Bone marrow (tissue), 2 donors: ENCODE data around the gene CACNG5.
A peak's percentile ranks its signal among the peaks of the same experiment; 100 is the strongest.

Experiments
- DNase-seq, 2 donors: peaks; one replicate each; lab custom pipeline; 2025; lab: John Stamatoyannopoulos, UW

CACNG5 gene

DNA sequence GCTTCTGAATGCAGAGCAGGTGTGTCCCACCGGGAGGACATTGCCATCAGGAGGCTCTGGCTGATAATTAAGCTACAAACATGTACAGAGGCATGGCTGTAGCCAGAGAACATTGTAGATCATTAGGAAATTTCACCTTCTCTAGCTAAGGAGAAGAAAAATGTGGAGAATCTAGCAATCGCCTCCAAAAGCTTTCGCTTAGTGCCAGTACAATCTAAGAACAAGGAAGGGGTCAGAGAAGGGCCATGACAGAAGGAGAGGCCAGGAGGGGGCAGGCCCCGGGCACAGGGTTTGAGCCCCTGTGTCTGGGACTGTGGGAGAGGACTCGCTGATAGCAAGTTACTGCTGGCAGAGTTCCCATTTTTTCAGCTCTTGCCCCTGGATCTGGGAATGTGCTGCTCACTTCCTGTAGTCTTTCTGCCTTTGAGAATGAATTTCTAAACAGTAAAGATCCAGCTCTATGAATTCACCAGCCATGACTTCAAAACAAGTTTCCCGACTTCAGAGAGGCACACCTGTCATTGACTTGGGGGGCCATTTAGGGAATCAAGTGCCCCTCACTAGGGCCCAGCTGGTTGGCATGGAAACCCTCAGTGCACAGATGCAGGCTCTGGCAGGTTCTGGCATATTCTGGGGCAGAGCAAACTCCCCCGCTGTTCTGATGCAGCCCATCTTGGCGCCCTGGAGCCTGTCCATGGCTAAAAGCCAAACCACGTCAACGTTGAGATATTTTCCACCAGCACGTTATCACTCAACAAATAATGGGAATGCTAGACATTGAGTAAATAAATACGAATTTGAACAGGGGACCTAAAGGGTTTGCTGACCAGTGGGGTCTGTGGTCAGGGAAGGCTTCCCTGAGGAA lies 70.1 kb downstream of the CACNG5 start:
- no peak for DNase-seq

DNA sequence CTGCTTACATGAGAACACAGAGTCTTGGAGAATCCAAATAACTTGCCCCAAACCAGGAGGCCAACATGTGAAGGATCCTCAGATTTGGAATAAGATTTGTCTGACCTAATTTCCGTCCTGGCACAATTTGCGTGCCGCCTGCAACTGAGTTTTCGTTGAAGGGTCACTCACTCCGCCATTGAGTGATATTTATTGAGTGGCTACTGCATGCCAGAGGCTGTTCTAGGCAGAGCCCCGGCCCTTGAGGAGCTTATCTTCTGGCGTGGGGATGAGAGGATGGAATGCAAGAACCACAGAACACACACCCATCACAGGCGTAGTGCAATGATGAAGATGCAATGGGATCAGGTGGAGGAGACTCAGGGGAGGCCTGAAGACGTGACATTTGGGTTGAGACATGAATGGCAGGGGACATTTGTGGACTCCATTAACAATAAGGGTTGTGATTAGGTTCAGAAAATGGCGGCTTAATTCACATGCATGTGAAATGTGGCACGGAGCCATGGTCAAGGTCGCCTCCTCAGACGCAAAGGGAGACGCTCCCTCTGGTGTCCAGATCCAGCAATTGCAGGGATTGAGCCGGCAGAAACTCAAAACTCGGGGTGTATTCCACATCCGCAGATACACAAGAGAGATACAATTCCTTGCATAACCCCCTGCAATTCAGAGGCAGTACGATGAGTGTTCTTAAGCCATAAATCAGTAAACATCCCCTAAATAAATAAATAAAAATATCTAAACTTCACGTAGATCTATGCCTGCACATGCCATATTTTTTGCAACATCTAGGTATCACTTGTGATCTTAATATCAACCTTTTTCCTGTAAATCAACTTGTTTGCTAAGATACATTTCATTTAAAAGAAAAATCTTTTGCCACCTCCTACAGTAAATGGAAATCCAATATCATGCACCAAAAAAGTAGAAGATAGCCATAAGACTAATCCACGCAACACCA lies 71.7 kb downstream of the CACNG5 start:
- peak; percentile 3 to 28 for DNase-seq

- DNase-seq, result no peak
Measured at GRCh38 chr17:66909804-66910373, 75.0 kb downstream of the CACNG5 start.

- no peak for DNase-seq
Measured at GRCh38 chr17:66910651-66911285, 75.9 kb downstream of the CACNG5 start.

- DNase-seq, result no peak
Measured at GRCh38 chr17:66915204-66915611, 80.3 kb downstream of the CACNG5 start.

DNA sequence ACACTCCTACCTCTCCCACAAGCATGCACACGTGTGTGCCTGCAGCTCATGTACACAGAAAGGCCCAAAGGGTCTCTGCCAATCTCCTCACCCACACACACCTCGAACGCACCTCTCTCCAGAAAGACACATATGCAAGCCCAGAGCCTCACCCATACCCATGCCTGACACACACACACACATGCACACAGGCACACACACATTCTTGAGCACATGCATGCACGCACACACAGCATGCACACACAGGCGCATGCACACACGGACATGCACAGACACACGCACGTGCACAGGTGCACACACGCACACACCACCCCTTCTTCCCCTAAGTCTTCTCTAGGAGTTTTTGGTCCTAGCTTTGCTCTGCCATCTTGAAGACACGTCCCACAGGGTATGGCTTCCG lies 80.9 kb downstream of the CACNG5 start:
- no peak for DNase-seq

DNA sequence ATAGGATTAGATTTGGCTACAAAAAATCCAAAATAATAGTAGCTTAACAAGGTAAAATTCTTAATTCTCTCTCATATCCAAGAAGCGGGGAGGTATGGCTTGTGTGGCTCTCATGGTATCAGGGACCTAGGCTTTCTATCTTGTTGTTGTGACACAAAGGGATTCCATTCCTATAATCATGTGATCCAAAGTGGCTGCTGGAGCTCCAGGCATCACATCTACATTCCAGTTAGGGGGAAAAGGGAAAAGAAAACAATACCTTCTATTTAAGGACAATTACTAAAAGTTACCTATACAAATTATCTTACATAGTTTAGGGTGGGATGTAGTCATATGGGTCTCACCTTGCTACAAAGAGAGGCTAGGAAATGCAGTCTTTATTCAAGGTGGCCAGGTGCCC lies 82.0 kb downstream of the CACNG5 start:
- DNase-seq, result no peak

DNA sequence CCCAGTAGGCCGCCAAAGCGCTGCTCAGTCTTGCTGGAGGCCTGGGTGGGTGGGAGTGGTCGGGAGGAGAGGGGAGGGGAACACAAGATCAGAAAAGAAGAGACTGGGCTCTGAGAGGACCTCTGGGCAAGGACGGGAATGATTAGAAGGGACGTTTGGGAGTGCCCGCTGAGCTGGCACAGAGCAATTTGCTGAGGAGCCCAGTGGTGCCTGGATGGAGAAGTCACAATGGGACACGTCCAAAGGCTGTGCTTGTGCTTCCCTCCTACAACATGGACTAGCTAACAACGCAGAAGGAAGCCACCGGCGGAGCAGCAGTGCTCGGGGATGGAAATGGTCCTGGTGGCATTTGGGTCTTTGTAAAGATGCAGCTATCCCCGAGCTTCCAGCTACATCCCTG lies 84.0 kb downstream of the CACNG5 start:
- DNase-seq, result no peak

GRCh38 chr17:66920435-66920834 lies 85.5 kb downstream of the CACNG5 start:
- DNase-seq, result no peak

GRCh38 chr17:66920950-66921349 lies 86.0 kb downstream of the CACNG5 start:
- DNase-seq, result no peak

DNA sequence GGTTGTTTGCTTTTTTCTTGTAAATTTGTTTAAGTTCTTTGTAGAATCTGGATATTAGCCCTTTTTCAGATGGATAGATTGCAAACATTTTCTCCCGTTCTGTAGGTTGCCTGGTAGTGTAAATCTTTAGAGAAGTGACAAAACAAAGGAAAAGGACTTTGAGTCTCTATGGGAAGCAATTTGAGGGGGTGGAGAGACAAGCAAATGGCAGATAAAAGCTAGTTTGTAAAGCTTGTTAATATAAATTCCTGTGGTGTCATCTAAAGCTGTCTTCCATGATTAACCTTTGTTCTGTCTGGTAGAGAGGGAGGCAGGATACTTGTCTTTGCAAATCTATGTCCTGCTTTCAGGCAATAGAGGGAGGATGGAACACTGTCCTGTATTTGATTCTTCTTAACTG lies 89.0 kb downstream of the CACNG5 start:
- no peak for DNase-seq

GRCh38 chr17:66925811-66926500 lies 91.0 kb downstream of the CACNG5 start:
- no peak for DNase-seq

DNA sequence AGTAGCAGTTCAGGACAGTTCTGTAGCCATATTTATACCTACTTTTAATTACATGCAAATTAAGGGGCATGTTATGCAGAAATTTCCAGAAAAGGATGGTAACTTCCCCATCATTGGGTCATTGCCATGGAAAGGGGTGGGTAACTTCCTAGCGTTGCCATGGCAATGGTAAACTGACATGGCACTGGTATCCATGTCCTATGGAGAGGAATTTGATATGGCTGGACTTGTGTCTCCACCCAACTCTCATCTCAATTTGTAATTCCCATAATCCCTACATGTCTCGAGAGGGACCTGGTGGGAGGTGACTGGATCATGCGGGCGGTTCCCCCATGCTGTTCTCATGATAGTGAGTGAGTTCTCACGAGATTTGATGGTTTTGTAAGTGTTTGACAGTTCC lies 94.0 kb downstream of the CACNG5 start:
- no peak for DNase-seq

GRCh38 chr17:66929591-66929990 lies 94.7 kb downstream of the CACNG5 start:
- DNase-seq, result no peak

- no peak for DNase-seq
Measured at GRCh38 chr17:66930933-66931332, 96.0 kb downstream of the CACNG5 start.

- DNase-seq, result no peak
Measured at GRCh38 chr17:66932311-66932710, 97.4 kb downstream of the CACNG5 start.

DNA sequence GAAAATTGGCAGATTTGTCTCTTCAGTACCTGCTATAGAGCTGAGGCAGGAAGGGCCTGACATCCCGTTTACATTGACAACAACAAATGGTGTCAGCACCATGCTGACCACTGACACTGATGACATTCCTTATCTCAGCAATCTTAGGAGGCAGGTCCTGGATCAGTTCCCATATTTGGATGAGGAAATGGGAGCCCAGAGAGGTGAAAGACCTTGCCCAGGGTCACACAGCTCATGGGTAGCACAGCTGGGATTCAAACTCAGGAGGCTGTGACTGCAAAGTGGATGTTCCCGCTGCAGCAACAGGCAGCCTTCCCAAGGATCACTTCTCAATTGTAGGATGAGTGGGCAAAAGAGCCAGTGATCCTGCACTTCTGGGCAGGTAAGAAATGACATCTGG lies 99.1 kb downstream of the CACNG5 start:
- DNase-seq, result no peak
